Fibroblast of skin of right quadriceps (primary cell): ENCODE results near the gene LLGL2.

Experiments used
- DNase-seq: peaks from one replicate; pipeline ENCODE4 v3.0.0-alpha.2; 2013

Gene LLGL2

DNA sequence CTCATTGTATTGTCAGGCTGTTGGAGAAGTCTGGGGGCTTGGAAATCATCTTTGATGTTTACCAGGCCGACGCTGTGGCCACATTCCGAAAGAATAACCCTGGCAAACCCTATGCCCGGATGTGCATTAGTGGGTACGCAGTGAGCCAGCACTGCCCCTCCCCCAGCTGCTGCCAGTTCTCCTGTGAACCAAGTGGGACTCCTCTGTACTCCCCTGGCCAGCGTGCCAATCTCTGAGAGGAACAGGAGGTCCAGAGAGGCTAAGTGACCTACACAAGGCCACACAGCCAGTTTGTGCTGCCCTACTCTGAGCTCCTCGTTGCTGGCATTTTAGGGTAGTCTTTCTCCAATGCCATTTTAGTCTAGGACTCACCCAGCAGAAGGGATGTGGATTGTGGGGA is 1.9 kb upstream of the LLGL2 start:
- DNase-seq: no peak

GRCh38 chr17:75524269-75524969 is 1.1 kb upstream of the LLGL2 start:
- no peak for DNase-seq

GRCh38 chr17:75525806-75526554 is 483 bp downstream of the LLGL2 start:
- DNase-seq: no peak

GRCh38 chr17:75526555-75527270 is 1.2 kb downstream of the LLGL2 start:
- DNase-seq: no peak

DNA sequence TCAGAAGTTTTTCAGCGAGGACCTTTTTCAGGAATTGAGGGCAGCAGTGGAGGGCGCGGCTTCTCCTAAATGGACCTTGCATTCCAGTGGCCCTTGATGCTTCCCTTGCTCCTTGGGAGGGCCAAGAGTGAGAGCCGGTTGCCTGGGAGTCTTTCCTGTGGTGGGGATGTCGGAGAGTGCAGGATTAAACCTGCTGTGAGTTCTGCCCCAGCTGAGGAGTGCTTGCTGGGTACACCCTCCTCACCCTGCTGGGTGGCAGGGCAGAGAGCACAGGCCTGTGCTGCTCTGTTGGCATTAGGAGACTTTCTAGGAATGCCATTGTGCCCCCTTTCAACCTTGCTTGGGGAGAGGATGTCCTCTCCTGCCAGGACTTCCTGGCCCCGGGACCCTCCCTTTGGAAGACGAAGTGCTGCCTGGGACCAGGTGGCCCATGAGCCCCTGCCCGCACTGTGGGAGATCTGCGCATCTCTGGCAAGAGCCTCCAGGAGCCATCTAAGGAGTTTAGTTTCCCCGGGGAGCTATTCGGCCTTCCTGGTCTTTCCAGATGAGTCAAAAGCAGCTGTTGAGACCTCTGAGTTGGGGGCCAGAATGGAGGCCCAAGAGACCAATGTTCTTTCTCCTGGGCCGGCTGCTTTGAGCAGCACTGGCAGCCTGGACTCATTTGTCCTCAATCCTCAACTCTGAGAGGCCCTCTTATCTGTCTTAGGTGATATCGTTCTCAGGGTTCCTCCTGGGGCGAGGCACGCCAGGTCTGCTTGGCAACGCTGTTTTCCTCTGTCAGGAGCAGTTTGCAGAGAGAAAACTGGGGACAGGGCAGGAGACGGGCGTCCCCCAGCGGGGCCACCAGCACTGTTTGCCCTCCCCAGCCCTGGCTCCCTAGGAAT is 5.6 kb downstream of the LLGL2 start:
- no peak for DNase-seq

GRCh38 chr17:75531721-75532072 is 6.2 kb downstream of the LLGL2 start:
- no peak for DNase-seq

DNA sequence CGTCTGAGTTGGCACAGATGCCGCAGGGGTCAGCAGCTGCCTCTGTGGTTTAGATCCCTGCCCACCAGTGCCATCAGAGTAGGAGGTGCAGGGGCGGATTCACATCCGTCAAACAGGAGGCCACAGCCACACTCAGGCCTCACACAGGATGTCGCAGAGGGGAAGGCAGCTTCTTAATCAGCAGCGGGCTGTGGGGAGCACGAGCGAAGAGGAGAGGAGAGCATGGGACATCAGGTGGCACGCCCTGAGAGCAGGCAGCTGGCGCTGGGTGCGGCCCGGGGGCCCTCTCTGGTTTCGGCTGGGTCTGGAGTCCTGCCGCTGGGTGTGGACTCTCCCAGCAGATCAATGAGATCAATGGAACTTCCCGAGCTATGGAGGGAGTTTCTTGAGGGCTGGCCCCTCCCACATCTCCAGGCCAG is 9.6 kb downstream of the LLGL2 start:
- DNase-seq: no peak

DNA sequence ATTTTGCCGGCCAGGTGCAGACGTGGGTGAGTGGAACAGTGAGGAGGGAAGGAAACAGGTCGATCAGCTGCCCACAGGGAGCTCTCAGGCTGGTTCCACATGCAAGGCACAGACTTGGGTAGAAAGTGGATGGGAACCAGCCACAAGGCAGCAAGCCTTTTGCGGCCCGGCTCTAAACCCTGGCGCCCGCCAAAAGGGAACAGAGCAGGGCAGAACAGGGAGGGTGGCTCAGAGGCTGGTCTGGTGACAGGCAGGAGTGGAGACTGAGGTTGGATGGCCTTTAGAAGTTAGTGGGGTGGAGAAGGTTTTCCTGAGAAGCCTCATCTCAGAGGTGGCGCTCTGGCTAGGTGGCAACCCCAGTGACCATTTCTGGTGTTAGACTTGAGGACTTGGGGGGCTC is 10.4 kb downstream of the LLGL2 start:
- DNase-seq: no peak

DNA sequence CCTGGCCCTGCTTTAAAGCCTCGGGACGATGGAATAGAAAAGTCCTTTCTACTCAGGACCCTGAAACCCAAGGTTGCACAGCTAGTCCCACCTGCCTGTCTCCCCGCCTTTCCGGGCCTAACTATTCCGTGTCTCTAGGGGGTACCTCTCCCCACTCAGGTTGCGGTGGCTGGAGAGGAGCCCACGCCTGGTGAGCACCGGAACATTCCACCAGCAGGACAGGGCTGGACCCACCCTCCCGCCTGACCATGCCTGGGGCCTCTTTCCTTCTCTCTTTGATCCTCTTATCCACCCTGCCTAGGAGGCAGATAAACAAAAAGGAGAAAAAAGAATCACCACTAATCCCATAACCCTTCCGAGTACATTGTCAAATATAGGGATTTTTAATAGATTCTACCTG is 10.9 kb downstream of the LLGL2 start:
- DNase-seq: no peak

GRCh38 chr17:75539967-75540729 is 14.7 kb downstream of the LLGL2 start:
- DNase-seq: no peak

DNA sequence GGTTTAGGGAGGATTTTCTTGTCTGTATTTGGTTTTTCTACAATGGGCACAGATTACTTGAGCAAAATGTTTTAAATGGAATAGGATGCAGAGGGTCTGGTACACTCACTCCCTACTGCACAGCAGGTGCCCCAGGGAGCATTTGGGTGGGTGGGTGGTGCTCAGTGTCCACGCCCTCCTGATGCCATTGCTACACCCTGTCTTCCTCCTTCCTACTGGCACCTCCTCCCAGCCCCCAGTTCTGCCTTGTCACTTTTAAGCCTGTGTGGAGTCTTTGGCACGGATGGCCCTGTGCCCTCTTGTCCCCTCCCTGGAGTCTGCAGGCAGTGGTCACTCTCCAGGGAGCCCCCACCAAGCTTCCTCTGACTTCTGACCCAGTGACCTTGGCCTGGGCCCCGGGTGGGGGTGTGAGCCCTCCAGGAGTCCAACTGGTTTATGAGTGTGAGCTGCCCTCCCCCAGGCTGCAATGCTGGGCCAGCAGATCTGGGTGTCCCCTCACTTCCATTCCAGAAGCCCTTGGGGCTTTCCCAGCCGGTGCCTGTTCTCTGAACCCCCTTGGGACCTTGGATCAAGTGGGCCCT is 15.5 kb downstream of the LLGL2 start:
- DNase-seq: no peak

DNA sequence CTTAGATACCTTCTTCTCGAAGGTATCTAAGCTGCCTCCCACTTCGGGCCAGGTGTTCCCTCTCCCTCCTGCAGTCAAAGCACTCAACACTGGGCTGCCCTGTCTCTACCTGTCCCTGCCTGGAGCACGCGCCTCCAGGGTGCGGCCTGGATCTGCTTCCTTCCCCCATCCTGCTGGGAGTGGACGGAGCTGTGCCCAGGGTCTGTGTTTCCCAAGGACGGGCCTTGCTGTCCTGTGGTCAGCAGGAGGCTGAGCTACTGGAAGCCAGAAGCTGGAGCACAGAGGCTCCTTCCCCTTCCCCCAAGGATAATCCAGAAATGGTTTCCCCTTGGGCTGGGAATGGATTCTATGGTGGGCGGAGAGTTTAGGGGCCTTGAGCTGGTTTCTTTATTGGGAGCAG is 16.7 kb downstream of the LLGL2 start:
- no peak for DNase-seq

- DNase-seq: no peak
These were observed 17.3 kb downstream of the LLGL2 start for GRCh38 chr17:75542728-75543336.

DNA sequence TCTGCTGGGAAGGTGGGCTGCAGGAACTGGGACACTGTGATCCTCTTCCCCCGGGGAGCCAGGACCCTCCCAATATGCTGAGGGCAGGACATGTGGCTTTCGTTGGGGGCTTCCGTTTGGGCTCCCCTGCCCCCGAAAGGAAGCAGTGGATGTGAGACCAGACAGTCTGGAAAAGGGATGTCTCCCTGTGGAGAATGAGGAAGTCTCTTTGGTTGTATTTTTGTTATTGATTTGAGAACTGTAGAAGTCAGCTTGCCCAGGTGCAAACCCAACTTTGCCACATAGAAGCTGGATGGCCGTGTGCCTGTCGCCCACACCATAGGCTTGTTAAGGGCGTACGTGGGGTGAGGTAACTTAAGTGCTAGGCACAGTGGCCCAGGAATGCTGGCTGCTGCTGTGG is 18.8 kb downstream of the LLGL2 start:
- DNase-seq: no peak

- DNase-seq: no peak
These were observed 20.7 kb downstream of the LLGL2 start for GRCh38 chr17:75546181-75546580.

DNA sequence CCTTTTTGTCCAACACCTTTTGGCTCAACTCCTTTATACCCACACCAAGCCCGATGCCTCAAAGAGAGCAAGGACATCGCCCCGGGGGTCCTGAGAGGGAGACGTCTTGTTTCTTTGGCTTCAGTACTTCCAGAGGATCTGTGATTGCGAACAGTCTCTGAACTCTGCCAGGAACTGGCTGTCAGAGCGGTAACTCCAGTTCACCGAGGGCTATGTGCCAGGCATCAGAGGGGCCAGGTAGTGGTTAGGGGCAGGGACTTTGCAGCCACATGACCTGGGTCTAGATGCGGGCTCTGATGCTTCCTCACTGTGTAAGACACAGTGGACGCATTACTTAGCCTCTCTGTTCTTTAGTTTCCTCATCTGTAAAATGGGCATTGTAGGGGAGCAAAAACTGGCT is 21.6 kb downstream of the LLGL2 start:
- DNase-seq: no peak

DNA sequence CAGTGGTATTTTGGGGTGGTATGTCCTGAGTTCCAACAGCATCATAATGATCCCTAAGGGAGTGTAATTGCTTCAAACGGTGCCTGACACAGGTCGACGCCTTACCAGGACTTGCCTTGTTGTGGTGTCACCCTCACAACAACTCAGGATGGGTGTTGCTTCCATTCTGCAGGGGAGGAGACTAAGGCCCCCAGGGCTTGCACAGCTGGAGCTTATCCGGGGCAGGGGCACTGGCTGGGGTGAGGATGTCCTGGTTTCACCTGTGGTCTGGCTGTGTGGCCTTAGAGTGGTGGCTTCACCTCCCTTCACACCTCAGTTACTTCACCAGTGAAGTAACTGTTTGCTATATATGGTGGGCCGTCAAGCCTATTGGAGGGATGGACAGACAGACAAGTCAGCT is 23.3 kb downstream of the LLGL2 start:
- no peak for DNase-seq

GRCh38 chr17:75549246-75550138 is 24.0 kb downstream of the LLGL2 start:
- DNase-seq: no peak

DNA sequence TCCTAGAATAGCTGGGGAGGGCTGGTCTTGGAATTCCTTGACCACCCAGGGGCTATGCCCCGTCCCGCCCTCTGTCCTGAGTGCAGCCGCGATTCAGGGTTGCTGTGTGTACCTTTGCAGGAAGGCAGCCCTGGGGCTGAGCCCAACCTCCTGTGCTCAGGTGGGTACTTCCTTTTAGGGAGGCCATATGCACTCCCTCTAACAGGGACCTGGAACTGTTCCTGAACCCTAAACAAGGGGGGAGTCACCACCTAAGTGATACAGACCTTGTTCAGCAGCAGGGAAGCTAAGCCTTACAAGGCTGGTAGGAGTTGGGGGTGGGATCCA is 24.6 kb downstream of the LLGL2 start:
- no peak for DNase-seq

- peak; percentile 42 for DNase-seq
These were observed 25.8 kb downstream of the LLGL2 start for GRCh38 chr17:75551266-75551665.
